ENCODE results near the gene ZNF485.

DNA sequence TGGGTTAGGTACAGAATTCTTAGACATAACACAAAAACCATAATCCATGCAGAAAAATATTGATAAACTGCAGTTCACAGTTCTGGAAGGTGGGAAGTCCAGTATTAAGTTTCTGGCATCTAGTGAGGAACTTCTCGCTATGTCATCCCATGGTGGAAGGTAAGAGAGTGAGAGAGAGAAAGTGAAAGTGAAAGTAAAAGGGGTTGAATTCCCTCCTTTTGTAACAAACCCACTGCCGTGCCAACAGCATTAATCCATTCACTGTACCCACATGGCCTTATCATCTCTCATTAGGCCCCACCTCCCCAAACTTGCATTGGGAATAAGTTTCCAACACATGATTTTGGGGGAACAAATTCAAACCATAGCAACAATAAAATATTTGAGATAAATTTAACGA, 17.1 kb downstream of the ZNF485 start:
- TF ChIP-seq, protein P1, sequence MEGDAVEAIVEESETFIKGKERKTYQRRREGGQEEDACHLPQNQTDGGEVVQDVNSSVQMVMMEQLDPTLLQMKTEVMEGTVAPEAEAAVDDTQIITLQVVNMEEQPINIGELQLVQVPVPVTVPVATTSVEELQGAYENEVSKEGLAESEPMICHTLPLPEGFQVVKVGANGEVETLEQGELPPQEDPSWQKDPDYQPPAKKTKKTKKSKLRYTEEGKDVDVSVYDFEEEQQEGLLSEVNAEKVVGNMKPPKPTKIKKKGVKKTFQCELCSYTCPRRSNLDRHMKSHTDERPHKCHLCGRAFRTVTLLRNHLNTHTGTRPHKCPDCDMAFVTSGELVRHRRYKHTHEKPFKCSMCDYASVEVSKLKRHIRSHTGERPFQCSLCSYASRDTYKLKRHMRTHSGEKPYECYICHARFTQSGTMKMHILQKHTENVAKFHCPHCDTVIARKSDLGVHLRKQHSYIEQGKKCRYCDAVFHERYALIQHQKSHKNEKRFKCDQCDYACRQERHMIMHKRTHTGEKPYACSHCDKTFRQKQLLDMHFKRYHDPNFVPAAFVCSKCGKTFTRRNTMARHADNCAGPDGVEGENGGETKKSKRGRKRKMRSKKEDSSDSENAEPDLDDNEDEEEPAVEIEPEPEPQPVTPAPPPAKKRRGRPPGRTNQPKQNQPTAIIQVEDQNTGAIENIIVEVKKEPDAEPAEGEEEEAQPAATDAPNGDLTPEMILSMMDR (IDR thresholded peaks at IDR 0.05), result no peak
- TF ChIP-seq POLR2A (IDR thresholded peaks at IDR 0.05), result no peak
